Measurements from ENCODE around the gene LGALS8.

Gene LGALS8

GRCh38 chr1:236509647-236510401 lies 14.0 kb upstream of the LGALS8 start:
- DNase-seq (ENCODE audit: low read depth), result no peak

- no peak for DNase-seq (ENCODE audit: low read depth)
Observed at GRCh38 chr1:236511735-236512418, 11.9 kb upstream of the LGALS8 start.

- no peak for DNase-seq (ENCODE audit: low read depth)
Observed at GRCh38 chr1:236514703-236515442, 8.9 kb upstream of the LGALS8 start.

- DNase-seq (ENCODE audit: low read depth), result no peak
Observed at GRCh38 chr1:236515443-236515958, 8.3 kb upstream of the LGALS8 start.

- DNase-seq (ENCODE audit: low read depth), result peak; percentile 27
Observed at GRCh38 chr1:236516929-236517704, 6.7 kb upstream of the LGALS8 start.

GRCh38 chr1:236518322-236518721 lies 5.5 kb upstream of the LGALS8 start:
- no peak for DNase-seq (ENCODE audit: low read depth)

GRCh38 chr1:236520445-236521005 lies 3.3 kb upstream of the LGALS8 start:
- no peak for DNase-seq (ENCODE audit: low read depth)

GRCh38 chr1:236522937-236523703 lies 662 bp upstream of the LGALS8 start:
- no peak for DNase-seq (ENCODE audit: low read depth)

GRCh38 chr1:236524142-236524894 lies 536 bp downstream of the LGALS8 start:
- DNase-seq (ENCODE audit: low read depth), result peak; percentile 72

- DNase-seq (ENCODE audit: low read depth), result no peak
Observed at GRCh38 chr1:236524895-236525184, 1.1 kb downstream of the LGALS8 start.

- no peak for DNase-seq (ENCODE audit: low read depth)
Observed at GRCh38 chr1:236526079-236526478, 2.3 kb downstream of the LGALS8 start.

- DNase-seq (ENCODE audit: low read depth), result no peak
Observed at GRCh38 chr1:236530286-236530685, 6.5 kb downstream of the LGALS8 start.

- no peak for DNase-seq (ENCODE audit: low read depth)
Observed at GRCh38 chr1:236530959-236531358, 7.2 kb downstream of the LGALS8 start.

GRCh38 chr1:236532850-236533249 lies 9.1 kb downstream of the LGALS8 start:
- no peak for DNase-seq (ENCODE audit: low read depth)

GRCh38 chr1:236534151-236534651 lies 10.4 kb downstream of the LGALS8 start:
- peak; percentile 50 for DNase-seq (ENCODE audit: low read depth)

- DNase-seq (ENCODE audit: low read depth), result no peak
Observed at GRCh38 chr1:236535190-236535589, 11.4 kb downstream of the LGALS8 start.

GRCh38 chr1:236535662-236536161 lies 11.9 kb downstream of the LGALS8 start:
- no peak for DNase-seq (ENCODE audit: low read depth)

GRCh38 chr1:236536540-236536939 lies 12.8 kb downstream of the LGALS8 start:
- no peak for DNase-seq (ENCODE audit: low read depth)

- DNase-seq (ENCODE audit: low read depth), result no peak
Observed at GRCh38 chr1:236540813-236541465, 17.2 kb downstream of the LGALS8 start.
